HCT116 (cell line): ENCODE measurements around the gene BCL2L11. TPM values are rescaled to one million over a fixed set of nuclear protein-coding genes. Genes with fewer than 3 reads are reported as not detected.

Source experiments
- ATAC-seq: fragments of 200-7000 bp; cut with Tn5 transposase; 2 replicates; pipeline ENCODE4 v1.9.1; 2020; ENCODE audit warnings: mild to moderate bottlenecking, moderate library complexity
- BruUV-seq: library from RNA; stranded (reverse); fragments of 400-500 nt; replicated peaks from 2 replicates; lab custom pipeline; 2021; lab: Mats Ljungman, UMichigan
- CTCF ChIA-PET: fragments of 300-600 bp; sonication (Branson Sonifier 250); formaldehyde crosslinking; loops from one replicate; lab custom pipeline; 2021; ENCODE audit warnings: antibody characterized with exemption; lab: Charles Lee
- POLR2A ChIA-PET: fragments of 300-600, 350-600 bp; sonication (Branson Sonifier 250); formaldehyde crosslinking; loops from one replicate; lab custom pipeline; 2021; ENCODE audit warnings: antibody characterized with exemption; lab: Charles Lee
- RAD21 ChIA-PET, 2 experiments: fragments of 300-600 bp; sonication (Branson Sonifier 250); formaldehyde crosslinking; loops; one replicate each; lab custom pipeline; 2023; ENCODE audit warnings: low total read pairs in 2 of 2; ENCODE audit not compliant: uncharacterized antibody in 2 of 2, unreplicated experiment in 2 of 2, low non-redundant PET in 1 of 2; lab: Charles Lee
- DNase-seq: peaks from one replicate; pipeline ENCODE4 v3.0.0-alpha.2; 2010; ENCODE audit warnings: low read depth, low spot score
- H2AFZ ChIP-seq: fragments of 200-600 bp; shearing (Covaris generic), sonication (generic); 2 replicates; pipeline ENCODE4 v1.6.1; 2017; ENCODE audit warnings: low read depth, mixed run types, mixed read lengths, antibody characterized with exemption, low read length; ENCODE audit not compliant: poor library complexity, severe bottlenecking
- H3K27ac ChIP-seq: 2 replicates; pipeline ENCODE4 v1.5.1; 2012; ENCODE audit warnings: low read depth, low read length
- H3K27me3 ChIP-seq: fragments of 200-600 bp; sonication (generic); 2 replicates; pipeline ENCODE4 v1.6.1; 2016; ENCODE audit warnings: mixed run types, low read length, mixed read lengths; ENCODE audit not compliant: insufficient read depth
- H3K36me3 ChIP-seq, 2 experiments: fragments of 200-500 bp in 1 of 2; fragments of 200-600 bp in 1 of 2; sonication (Bioruptor generic) in 1 of 2; sonication (generic) in 1 of 2; 2 replicates each; pipeline versions ENCODE4 v1.5.1 to v1.6.1; 2014 to 2016; ENCODE audit warnings: low read length in 2 of 2, inconsistent platforms in 1 of 2, mixed read lengths in 1 of 2, mixed run types in 1 of 2; ENCODE audit not compliant: insufficient read depth in 2 of 2, control insufficient read depth in 1 of 2
- H3K4me1 ChIP-seq, 2 experiments: fragments of 200-600 bp in 1 of 2; sonication (generic) in 1 of 2; 2 replicates each; pipeline versions ENCODE4 v1.5.1 to v1.6.1; 2012 to 2017; ENCODE audit warnings: low read length in 2 of 2, inconsistent platforms in 1 of 2, mild to moderate bottlenecking in 1 of 2, mixed read lengths in 1 of 2, mixed run types in 1 of 2, moderate library complexity in 1 of 2; ENCODE audit not compliant: insufficient read depth in 2 of 2, control insufficient read depth in 1 of 2
- H3K4me2 ChIP-seq: fragments of 200-600 bp; sonication (generic); 2 replicates; pipeline ENCODE4 v1.6.1; 2017; ENCODE audit warnings: mixed run types, low read length, mixed read lengths
- H3K4me3 ChIP-seq, 2 experiments: fragments of 200-600 bp in 1 of 2; sonication (generic) in 1 of 2; replicated peaks in 1 of 2; 2 replicates each; pipeline ENCODE4 v1.5.1; 2011 to 2016; ENCODE audit warnings: low read length in 2 of 2, control low read depth in 1 of 2, low read depth in 1 of 2, mild to moderate bottlenecking in 1 of 2, mixed read lengths in 1 of 2, mixed run types in 1 of 2
- H3K79me2 ChIP-seq: fragments of 200-600 bp; sonication (generic); 2 replicates; pipeline ENCODE4 v1.6.1; 2017; ENCODE audit warnings: mild to moderate bottlenecking, mixed run types, low read length, moderate library complexity, mixed read lengths; ENCODE audit not compliant: insufficient read depth
- H3K9ac ChIP-seq: fragments of 200-600 bp; sonication (generic); 2 replicates; pipeline ENCODE4 v1.6.1; 2016; ENCODE audit warnings: low read length, mixed read lengths
- H3K9me2 ChIP-seq: fragments of 200-600 bp; sonication (generic), shearing (Covaris generic); 2 replicates; pipeline ENCODE4 v1.6.1; 2017; ENCODE audit warnings: mixed run types, mild to moderate bottlenecking, moderate library complexity; ENCODE audit not compliant: insufficient read depth
- H3K9me3 ChIP-seq, 2 experiments: fragments of 200-500 bp in 1 of 2; fragments of 200-600 bp in 1 of 2; sonication (Bioruptor generic) in 1 of 2; sonication (generic) in 1 of 2; 2 replicates each; pipeline ENCODE4 v1.6.1; 2014 to 2017; ENCODE audit warnings: low read length in 2 of 2, mixed read lengths in 2 of 2, inconsistent platforms in 1 of 2, low read depth in 1 of 2, mild to moderate bottlenecking in 1 of 2, mixed run types in 1 of 2, moderate library complexity in 1 of 2; ENCODE audit not compliant: control insufficient read depth in 1 of 2, insufficient read depth in 1 of 2
- H4K20me1 ChIP-seq: fragments of 200-600 bp; sonication (generic), shearing (Covaris generic); 2 replicates; pipeline ENCODE4 v1.6.1; 2017; ENCODE audit warnings: mixed run types, mild to moderate bottlenecking, moderate library complexity; ENCODE audit not compliant: insufficient read depth
- ATF3 ChIP-seq: IDR thresholded peaks from 2 replicates; pipeline ENCODE4 v1.6.1; 2012
- CTCF ChIP-seq, 3 experiments: fragments of 200-600 bp in 1 of 3; sonication (generic) in 1 of 3; IDR thresholded peaks in 2 of 3; conservative IDR thresholded peaks in 1 of 3; 2 replicates each; pipeline ENCODE4 v1.5.1; 2012 to 2017; ENCODE audit warnings: low read depth in 2 of 3, low read length in 2 of 3, antibody characterized with exemption in 1 of 3, borderline replicate concordance in 1 of 3, control low read depth in 1 of 3, mild to moderate bottlenecking in 1 of 3, mixed read lengths in 1 of 3, mixed run types in 1 of 3, moderate library complexity in 1 of 3; ENCODE audit not compliant: insufficient read depth in 1 of 3
- EGR1 ChIP-seq: IDR thresholded peaks from 2 replicates; pipeline ENCODE4 v1.6.1; 2012; ENCODE audit warnings: low read depth
- ELF1 ChIP-seq: IDR thresholded peaks from 2 replicates; pipeline ENCODE4 v1.6.1; 2012; ENCODE audit warnings: low read depth, borderline replicate concordance
- EZH2phosphoT487 ChIP-seq: fragments of 200-600 bp; IDR thresholded peaks from 2 replicates; pipeline ENCODE4 v1.6.1; 2018; ENCODE audit warnings: antibody characterized with exemption, borderline replicate concordance
- FOSL1 ChIP-seq: IDR thresholded peaks from 2 replicates; pipeline ENCODE4 v1.6.1; 2012; ENCODE audit warnings: low read depth
- JUND ChIP-seq: IDR thresholded peaks from 2 replicates; pipeline ENCODE4 v1.6.1; 2012
- POLR2AphosphoS5 ChIP-seq: IDR thresholded peaks from 2 replicates; pipeline ENCODE4 v1.6.1; 2011; ENCODE audit warnings: mild to moderate bottlenecking, low read depth, low read length, moderate library complexity
- REST ChIP-seq: IDR thresholded peaks from 2 replicates; pipeline ENCODE4 v1.6.1; 2012; ENCODE audit warnings: low read depth
- SIN3A ChIP-seq: IDR thresholded peaks from 2 replicates; pipeline ENCODE4 v1.6.1; 2012; ENCODE audit warnings: low read depth
- SP1 ChIP-seq: IDR thresholded peaks from 2 replicates; pipeline ENCODE4 v1.6.1; 2012; ENCODE audit warnings: low read depth
- SRF ChIP-seq: IDR thresholded peaks from 2 replicates; pipeline ENCODE4 v1.6.1; 2012; ENCODE audit warnings: low read depth
- ZFX ChIP-seq: fragments of 450-650 bp; IDR thresholded peaks from 2 replicates; pipeline ENCODE4 v1.6.1; 2017
- ZNF274 ChIP-seq: fragments of 200-500 bp; sonication (Bioruptor generic); IDR thresholded peaks from 2 replicates; pipeline ENCODE4 v1.6.1; 2014; ENCODE audit warnings: mild to moderate bottlenecking, low read depth, low read length, inconsistent platforms
- intact Hi-C: fragments of 100-400 bp; cut with micrococcal nuclease; formaldehyde crosslinking; loops from 2 replicates; pipeline ENCODE4 v1.10.0; 2022
- total RNA-seq: library from RNA; stranded (reverse); gene quantifications from one replicate; pipeline ENCODE4 v1.2.1, GENCODE V29; 2021; ENCODE audit not compliant: unreplicated experiment

The BCL2L11 gene
- total RNA-seq, 1 experiment from 2014 or later = 17.8 TPM

- H2AFZ ChIP-seq = no peak overlapping the region
- POLR2A ChIA-PET = no interaction called here
- intact Hi-C loops = no loop called here
- H3K27ac ChIP-seq = no peak overlapping the region
- no peak overlapping the region for H3K9ac ChIP-seq
- no peaks in the 10 kb centered on the region for H3K9me3 ChIP-seq
- no peak overlapping the region for H3K4me2 ChIP-seq
- H3K79me2 ChIP-seq = no peaks in the 10 kb centered on the region
- CTCF ChIA-PET = no interaction called here
- no peaks in the 10 kb centered on the region for H3K27me3 ChIP-seq
- BruUV-seq = no TSS peak
- no peaks in the 10 kb centered on the region for H3K4me1 ChIP-seq
- TF ChIP-seq FOSL1 (no peak), POLR2AphosphoS5 (no peak), REST (no peak), SP1 (no peak)
- no peaks in the 10 kb centered on the region for H3K9me2 ChIP-seq
- H4K20me1 ChIP-seq = no peaks in the 10 kb centered on the region
- no peak overlapping the region for H3K4me3 ChIP-seq
- no peaks in the 10 kb centered on the region for H3K36me3 ChIP-seq
- RAD21 ChIA-PET = no interaction called here
- ATAC-seq = no peak
- DNase-seq = no peak
Observed at GRCh38 chr2:111201214-111201613, 80.5 kb downstream of the BCL2L11 start.

DNA sequence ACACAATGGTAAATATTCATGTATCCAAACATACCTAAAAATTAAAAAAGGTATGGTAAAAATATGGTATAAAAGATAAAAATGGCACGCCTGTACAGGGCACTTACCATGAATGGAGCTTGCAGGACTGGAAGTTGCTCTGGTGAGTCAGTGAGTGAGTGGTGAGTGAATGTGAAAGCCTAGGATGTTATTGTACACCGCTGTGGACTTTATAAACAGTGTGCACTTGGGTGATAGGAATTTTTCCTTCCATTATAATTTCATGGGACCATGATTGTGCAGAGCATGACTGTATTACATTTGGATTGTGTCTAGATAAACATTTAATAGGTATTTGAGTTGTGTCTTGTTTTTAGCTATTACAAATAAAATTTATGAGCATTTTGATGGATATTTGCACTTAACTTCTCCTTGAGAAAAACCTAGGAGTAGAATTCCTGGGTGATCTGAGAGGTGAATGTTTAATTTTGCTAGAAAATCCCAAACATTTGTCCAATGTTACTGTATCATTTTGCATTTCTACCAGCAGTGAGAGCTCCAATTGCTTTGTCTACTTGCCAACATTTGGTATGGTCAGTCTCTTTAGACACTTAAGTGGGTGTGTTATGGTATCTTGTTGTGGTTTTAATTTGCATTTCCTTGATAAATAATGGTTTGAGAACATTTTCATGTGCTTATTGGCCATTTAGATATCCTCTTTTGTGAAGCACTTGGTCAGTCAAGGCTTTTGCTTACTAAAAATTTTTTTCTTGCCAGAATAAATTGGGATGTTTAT lies 81.7 kb downstream of the BCL2L11 start:
- H3K79me2 ChIP-seq = no peaks in the 10 kb centered on the region
- H3K36me3 ChIP-seq = no peaks in the 10 kb centered on the region
- ATAC-seq (no peak), DNase-seq (no peak)
- intact Hi-C loops = loop anchor here (1.0 kb wide), 1 partner anchor 26 kb away; no protein-coding TSS in a partner anchor
- H3K4me1 ChIP-seq = no peaks in the 10 kb centered on the region
- no peak overlapping the region for H3K4me2 ChIP-seq
- CTCF ChIA-PET = no interaction called here
- RAD21 ChIA-PET = no interaction called here
- no peak overlapping the region for H2AFZ ChIP-seq
- no peak overlapping the region for H3K9ac ChIP-seq
- BruUV-seq = no TSS peak
- H3K9me2 ChIP-seq = no peaks in the 10 kb centered on the region
- POLR2A ChIA-PET = no interaction called here
- H3K4me3 ChIP-seq = no peak overlapping the region
- H3K27me3 ChIP-seq = no peaks in the 10 kb centered on the region
- no peaks in the 10 kb centered on the region for H3K9me3 ChIP-seq
- H4K20me1 ChIP-seq = no peaks in the 10 kb centered on the region
- H3K27ac ChIP-seq = no peak overlapping the region
- no peak for TF ChIP-seq JUND
- TF ChIP-seq EZH2phosphoT487 = no peak
- no peak for TF ChIP-seq SRF
- TF ChIP-seq ELF1 = no peak
- no peak for TF ChIP-seq EGR1
- TF ChIP-seq CTCF (IDR thresholded peaks at IDR 0.05 in 2 of 3, conservative IDR thresholded peaks at IDR 0.05 in 1 of 3; ENCODE audit: borderline replicate concordance in 1 of 3, insufficient read depth in 1 of 3, low read depth in 2 of 3, low read length in 2 of 3) = no peak
- TF ChIP-seq SIN3A = no peak
- no peak for TF ChIP-seq ZNF274
- no peak for TF ChIP-seq ATF3
- no peak for TF ChIP-seq ZFX
